H1 (cell line): ENCODE measurements around the gene KATNAL2.

Experiments used
- CHD2 ChIP-seq: IDR thresholded peaks from 2 replicates; pipeline ENCODE4 v1.6.1; 2012; ENCODE audit warnings: low read length, improper control_type of control experiment
- CTCF ChIP-seq, 3 experiments: IDR thresholded peaks; 1 replicate in 2 of 3; 2 replicates in 1 of 3; pipeline versions ENCODE4 v1.5.1 to v1.6.1; 2011; ENCODE audit warnings: low read length in 3 of 3, mild to moderate bottlenecking in 3 of 3, inconsistent platforms in 2 of 3, low read depth in 1 of 3, moderate library complexity in 1 of 3; ENCODE audit not compliant: insufficient read depth in 1 of 3; ENCODE audit errors: control extremely low read depth in 1 of 3
- JUND ChIP-seq: IDR thresholded peaks from 2 replicates; pipeline ENCODE4 v1.6.1; 2011; ENCODE audit warnings: mild to moderate bottlenecking, improper control_type of control experiment, low read length
- POLR2A ChIP-seq, 2 experiments: IDR thresholded peaks; 1 replicate in 1 of 2; 2 replicates in 1 of 2; pipeline ENCODE4 v1.6.1; 2011; ENCODE audit warnings: low read depth in 2 of 2, low read length in 2 of 2, mild to moderate bottlenecking in 2 of 2; ENCODE audit errors: control extremely low read depth in 1 of 2
- POLR2AphosphoS5 ChIP-seq: IDR thresholded peaks from 2 replicates; pipeline ENCODE4 v1.6.1; 2011; ENCODE audit warnings: low read depth, low read length
- SRF ChIP-seq: IDR thresholded peaks from 2 replicates; pipeline ENCODE4 v1.6.1; 2011; ENCODE audit warnings: mild to moderate bottlenecking, low read depth, low read length, moderate library complexity
- TAF1 ChIP-seq: IDR thresholded peaks from 2 replicates; pipeline ENCODE4 v1.6.1; 2011; ENCODE audit warnings: mild to moderate bottlenecking, low read depth, low read length

DNA sequence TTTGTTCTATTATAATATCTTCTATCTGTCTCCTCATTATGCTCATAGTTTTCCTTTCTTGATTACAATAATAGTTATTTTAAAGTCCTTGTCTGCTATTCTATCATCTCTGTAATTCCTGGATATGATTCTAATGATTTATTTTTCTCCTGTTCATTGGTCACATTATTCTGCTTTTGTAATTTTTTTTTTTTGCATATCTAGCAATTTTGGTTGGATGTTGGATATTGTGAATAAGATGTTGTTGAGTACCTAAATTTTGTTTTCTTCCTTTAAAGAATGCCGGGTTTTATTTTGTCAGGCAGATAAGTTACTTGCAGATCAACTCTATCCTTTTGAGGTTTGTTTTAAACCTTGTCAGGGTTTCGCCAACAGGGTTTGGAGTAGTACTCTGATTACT, 25.2 kb downstream of the KATNAL2 start:
- no peak for TF ChIP-seq CHD2
- no peak for TF ChIP-seq JUND
- no peak for TF ChIP-seq POLR2A (IDR thresholded peaks at IDR 0.05; ENCODE audit: control extremely low read depth in 1 of 2, low read depth in 2 of 2, low read length in 2 of 2)
- no peak for TF ChIP-seq CTCF (IDR thresholded peaks at IDR 0.05; ENCODE audit: control extremely low read depth in 1 of 3, insufficient read depth in 1 of 3, low read depth in 1 of 3, low read length in 3 of 3)
- no peak for TF ChIP-seq TAF1
- no peak for TF ChIP-seq POLR2AphosphoS5
- TF ChIP-seq SRF = no peak
